Measurements from ENCODE around the gene PIH1D1. TPM values are rescaled to one million over a fixed set of nuclear protein-coding genes. Genes with fewer than 3 reads are reported as not detected.

PIH1D1 gene
- total RNA-seq, 1 donor from 2014 or later = 84.5 TPM

DNA sequence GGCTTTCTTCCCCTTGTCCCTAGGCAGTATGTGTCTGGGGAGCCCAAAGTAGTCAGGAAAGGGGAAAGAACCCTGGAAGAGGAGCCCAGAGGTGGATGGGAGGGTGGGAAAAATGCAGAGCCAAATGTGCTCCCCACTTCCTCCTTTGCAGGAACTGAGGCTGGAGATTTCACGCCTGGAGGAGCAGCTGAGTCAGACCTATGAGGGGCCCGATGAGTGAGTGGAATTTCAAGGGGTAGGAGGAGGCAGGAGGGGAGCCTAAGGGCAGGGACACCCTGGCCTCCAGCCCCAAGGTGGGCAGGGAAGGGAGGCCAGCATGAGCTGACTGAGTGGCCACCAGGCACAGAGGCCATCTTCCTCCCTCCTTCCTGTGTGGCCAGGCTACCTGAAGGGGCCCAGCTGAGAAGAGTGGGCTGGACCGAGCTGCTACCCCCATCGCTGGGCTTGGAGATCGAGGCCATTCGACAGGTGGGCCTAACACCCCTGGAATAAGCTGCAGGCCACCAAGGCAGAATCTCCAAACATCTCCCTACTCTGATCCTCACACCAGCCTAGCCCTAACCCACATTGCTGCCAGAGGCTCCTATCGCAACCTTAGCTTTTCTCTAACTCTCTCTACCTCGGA is 42.7 kb downstream of the PIH1D1 start:
- H3K36me3 Mint-ChIP-seq (ENCODE audit: unreplicated experiment) = no peaks in the 10 kb centered on the region
- no peak for DNase-seq (ENCODE audit: extremely low spot score, unreplicated experiment)
- peaks cover 15% of the 10 kb centered on the region for H3K27me3 Mint-ChIP-seq (ENCODE audit: unreplicated experiment)
- H3K27ac Mint-ChIP-seq (ENCODE audit: unreplicated experiment) = no peak overlapping the region
- no peak for TF ChIP-seq CTCF (IDR thresholded peaks at IDR 0.05)
- peaks cover 6% of the 10 kb centered on the region for H3K4me1 Mint-ChIP-seq (ENCODE audit: unreplicated experiment)
- no peaks in the 10 kb centered on the region for H3K9me3 Mint-ChIP-seq (ENCODE audit: unreplicated experiment)
- H3K4me3 Mint-ChIP-seq (ENCODE audit: unreplicated experiment) = no peak overlapping the region

- H3K9me3 Mint-ChIP-seq (ENCODE audit: unreplicated experiment) = no peaks in the 10 kb centered on the region
- peaks cover 15% of the 10 kb centered on the region for H3K27me3 Mint-ChIP-seq (ENCODE audit: unreplicated experiment)
- H3K27ac Mint-ChIP-seq (ENCODE audit: unreplicated experiment) = no peak overlapping the region
- peaks cover 14% of the 10 kb centered on the region for H3K4me1 Mint-ChIP-seq (ENCODE audit: unreplicated experiment)
- no peaks in the 10 kb centered on the region for H3K36me3 Mint-ChIP-seq (ENCODE audit: unreplicated experiment)
- H3K4me3 Mint-ChIP-seq (ENCODE audit: unreplicated experiment) = no peak overlapping the region
- DNase-seq (ENCODE audit: extremely low spot score, unreplicated experiment) = no peak
- TF ChIP-seq CTCF (IDR thresholded peaks at IDR 0.05) = no peak
These were observed 44.1 kb downstream of the PIH1D1 start for GRCh38 chr19:49407482-49408015.

DNA sequence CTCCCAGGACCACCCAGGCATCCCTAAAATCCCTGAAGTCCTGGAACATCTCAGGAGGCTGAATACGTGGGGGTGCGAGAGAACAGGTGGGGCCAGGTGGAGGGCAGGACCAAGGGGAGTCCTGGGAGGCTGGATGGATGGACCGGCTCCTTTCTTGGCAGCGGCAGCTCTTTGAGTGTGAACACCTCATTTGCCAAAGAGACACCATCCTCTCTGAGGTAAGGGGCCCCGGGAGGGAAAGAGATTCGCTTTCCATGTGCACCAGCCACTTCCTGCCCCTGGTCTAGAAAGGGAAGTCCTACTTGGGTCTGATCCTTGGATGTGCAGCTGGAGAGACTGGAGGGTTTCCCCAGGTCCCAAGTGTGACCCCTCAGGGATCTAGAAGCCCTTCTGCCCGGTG is 44.5 kb downstream of the PIH1D1 start:
- Mint-ChIP-seq H3K4me3 (ENCODE audit: unreplicated experiment) (no peak overlapping the region), H3K27me3 (ENCODE audit: unreplicated experiment) (peaks cover 15% of the 10 kb centered on the region), H3K36me3 (ENCODE audit: unreplicated experiment) (no peaks in the 10 kb centered on the region), H3K9me3 (ENCODE audit: unreplicated experiment) (no peaks in the 10 kb centered on the region), H3K4me1 (ENCODE audit: unreplicated experiment) (peaks cover 14% of the 10 kb centered on the region), H3K27ac (ENCODE audit: unreplicated experiment) (no peak overlapping the region)
- no peak for TF ChIP-seq CTCF (IDR thresholded peaks at IDR 0.05)
- DNase-seq (ENCODE audit: extremely low spot score, unreplicated experiment) = no peak

DNA sequence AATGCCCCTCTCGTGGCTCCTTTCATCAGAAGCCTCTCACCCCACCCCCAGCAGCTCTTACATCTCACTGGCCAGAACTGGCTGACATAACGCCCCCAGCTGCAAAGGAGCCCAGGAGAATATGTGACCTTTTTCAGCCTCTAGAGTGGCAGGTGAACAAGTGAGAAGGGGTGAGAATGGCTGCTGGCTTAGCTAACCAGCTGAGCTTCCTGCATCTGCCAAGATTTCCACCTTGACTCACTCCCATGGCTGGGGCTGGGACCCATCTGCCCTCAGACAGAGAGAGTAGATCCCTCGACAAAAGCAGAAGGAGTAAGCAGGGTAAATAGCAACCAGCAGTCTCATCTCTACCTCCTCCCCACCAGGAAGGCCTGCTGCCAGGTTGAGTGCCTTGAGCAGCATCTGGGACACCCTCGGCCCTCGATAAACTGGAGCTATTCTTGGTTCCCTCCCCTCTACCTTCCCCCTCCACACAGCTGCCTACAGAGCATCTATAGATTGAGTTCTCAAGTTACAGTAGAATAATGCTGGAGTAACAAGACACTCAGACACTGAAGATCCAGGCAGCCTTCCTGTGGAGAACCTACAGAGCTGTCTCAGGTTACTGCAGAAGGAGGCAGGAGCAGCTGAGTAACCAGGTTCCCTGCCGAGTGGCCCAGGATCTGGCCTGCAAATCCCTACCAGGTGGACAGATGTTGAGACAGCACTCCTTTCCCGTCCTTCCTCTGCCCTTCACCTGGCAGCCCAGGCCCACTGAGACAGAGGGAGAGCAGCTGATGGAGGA is 48.0 kb downstream of the PIH1D1 start:
- DNase-seq (ENCODE audit: extremely low spot score, unreplicated experiment) = no peak
- Mint-ChIP-seq H3K4me1 (ENCODE audit: unreplicated experiment) (peaks cover 19% of the 10 kb centered on the region), H3K36me3 (ENCODE audit: unreplicated experiment) (no peaks in the 10 kb centered on the region), H3K4me3 (ENCODE audit: unreplicated experiment) (peak overlapping the region; percentile 7), H3K27me3 (ENCODE audit: unreplicated experiment) (peaks cover 11% of the 10 kb centered on the region), H3K9me3 (ENCODE audit: unreplicated experiment) (no peaks in the 10 kb centered on the region), H3K27ac (ENCODE audit: unreplicated experiment) (peak overlapping the region; percentile 56)
- TF ChIP-seq CTCF (IDR thresholded peaks at IDR 0.05) = no peak

- H3K4me3 Mint-ChIP-seq (ENCODE audit: unreplicated experiment) = no peak overlapping the region
- DNase-seq (ENCODE audit: extremely low spot score, unreplicated experiment) = no peak
- peaks cover 9% of the 10 kb centered on the region for H3K27me3 Mint-ChIP-seq (ENCODE audit: unreplicated experiment)
- H3K27ac Mint-ChIP-seq (ENCODE audit: unreplicated experiment) = no peak overlapping the region
- H3K9me3 Mint-ChIP-seq (ENCODE audit: unreplicated experiment) = no peaks in the 10 kb centered on the region
- no peak for TF ChIP-seq CTCF (IDR thresholded peaks at IDR 0.05)
- no peaks in the 10 kb centered on the region for H3K36me3 Mint-ChIP-seq (ENCODE audit: unreplicated experiment)
- H3K4me1 Mint-ChIP-seq (ENCODE audit: unreplicated experiment) = peaks cover 19% of the 10 kb centered on the region
These were observed 51.6 kb downstream of the PIH1D1 start for GRCh38 chr19:49400029-49400428.
